K562 (cell line): Measurements from ENCODE around the gene CELF4. TPM values are rescaled to one million over a fixed set of nuclear protein-coding genes. Genes with fewer than 3 reads are reported as not detected.

Experiments
- ATAC-seq: fragments of 200-7000 bp; cut with Tn5 transposase; 3 replicates; pipeline ENCODE4 v1.9.1; 2020; ENCODE audit warnings: moderate library complexity
- BruUV-seq: library from RNA; stranded (reverse); fragments of 400-500 nt; replicated peaks from 2 replicates; lab custom pipeline; 2021; lab: Mats Ljungman, UMichigan
- CTCF ChIA-PET: fragments of 300-600 bp; formaldehyde crosslinking; extraction: SDS; loops from one replicate; lab custom pipeline; 2021; ENCODE audit warnings: low intra/inter-chr PET ratio; lab: Yijun Ruan, JAX
- POLR2A ChIA-PET: fragments of 300-600, 350-650 bp; sonication (Branson Sonifier 250); formaldehyde crosslinking; extraction: SDS; loops from one replicate; lab custom pipeline; 2021; ENCODE audit warnings: antibody characterized with exemption, inconsistent platforms; lab: Yijun Ruan, JAX
- DNase-seq, 4 experiments: peaks; one replicate each; pipeline versions ENCODE4 v3.0.0 to v3.0.0-alpha.2; 2011 to 2018; ENCODE audit warnings: low spot score in 3 of 4, mixed read lengths in 3 of 4; ENCODE audit errors: extremely low read depth in 1 of 4
- FAIRE-seq: peaks from 2 replicates; lab custom pipeline; 2011; peaks lifted over from hg19 to GRCh38; lab: Jason Lieb, UNC
- H2AFZ ChIP-seq: 2 replicates; pipeline ENCODE4 v1.6.0; 2011; ENCODE audit warnings: low read depth, low read length, control low read depth, inconsistent platforms
- H3K27ac ChIP-seq: fragments of 200-600 bp; 3 replicates; pipeline ENCODE4 v1.8.0; 2011; ENCODE audit warnings: low read depth, mild to moderate bottlenecking, control low read depth, inconsistent platforms, low read length, moderate library complexity, mixed read lengths; ENCODE audit errors: extremely low read depth
- H3K27me3 ChIP-seq, 2 experiments: fragments of 300-600 bp in 1 of 2; 2 replicates in 1 of 2; 3 replicates in 1 of 2; pipeline versions ENCODE4 v1.6.0 to v1.8.0; 2011; ENCODE audit warnings: inconsistent platforms in 2 of 2, low read length in 2 of 2, mild to moderate bottlenecking in 1 of 2, mixed read lengths in 1 of 2, moderate library complexity in 1 of 2; ENCODE audit not compliant: control insufficient read depth in 2 of 2, insufficient read depth in 2 of 2
- H3K36me3 ChIP-seq: fragments of 300-600 bp; 3 replicates; pipeline ENCODE4 v1.8.0; 2011; ENCODE audit warnings: mild to moderate bottlenecking, low read length, inconsistent platforms; ENCODE audit not compliant: control insufficient read depth, insufficient read depth
- H3K4me1 ChIP-seq, 2 experiments: fragments of 200-600 bp in 1 of 2; replicated peaks in 1 of 2; 2 replicates in 1 of 2; 3 replicates in 1 of 2; pipeline versions ENCODE4 v1.5.1 to v1.8.0; 2011; ENCODE audit warnings: inconsistent platforms in 2 of 2, low read length in 2 of 2, mild to moderate bottlenecking in 1 of 2, mixed read lengths in 1 of 2, moderate library complexity in 1 of 2; ENCODE audit not compliant: control insufficient read depth in 2 of 2, insufficient read depth in 2 of 2
- H3K4me2 ChIP-seq: 2 replicates; pipeline ENCODE4 v1.6.1; 2011; ENCODE audit warnings: low read length, control low read depth, inconsistent platforms, mixed read lengths; ENCODE audit not compliant: insufficient read depth
- H3K4me3 ChIP-seq: fragments of 200-600 bp; sonication (generic), shearing (Covaris generic); 2 replicates; pipeline ENCODE4 v1.5.1; 2016; ENCODE audit warnings: control low read depth, inconsistent platforms
- H3K79me2 ChIP-seq: fragments of 200-600 bp; 3 replicates; pipeline ENCODE4 v1.8.0; 2011; ENCODE audit warnings: low read length, inconsistent platforms; ENCODE audit not compliant: control insufficient read depth, insufficient read depth
- H3K9ac ChIP-seq, 2 experiments: 2 replicates each; pipeline versions ENCODE4 v1.6.0 to v1.6.1; 2011; ENCODE audit warnings: low read depth in 2 of 2, low read length in 2 of 2, control low read depth in 1 of 2, inconsistent platforms in 1 of 2, mild to moderate bottlenecking in 1 of 2, mixed read lengths in 1 of 2; ENCODE audit not compliant: insufficient read depth in 1 of 2
- H3K9me1 ChIP-seq: one replicate; pipeline ENCODE4 v1.6.0; 2011; ENCODE audit warnings: inconsistent platforms, mild to moderate bottlenecking, low read length, moderate library complexity; ENCODE audit not compliant: control insufficient read depth, insufficient read depth
- H3K9me3 ChIP-seq: replicated peaks from 2 replicates; pipeline ENCODE4 v1.5.1; 2011; ENCODE audit warnings: low read depth, low read length, inconsistent platforms; ENCODE audit not compliant: control insufficient read depth, insufficient read depth
- H4K20me1 ChIP-seq: replicated peaks from 2 replicates; pipeline ENCODE4 v1.6.1; 2011; ENCODE audit warnings: low read length, inconsistent platforms, mixed read lengths; ENCODE audit not compliant: control insufficient read depth, insufficient read depth
- CBX2 ChIP-seq: fragments of 200-600 bp; sonication (generic); IDR thresholded peaks from one replicate; pipeline ENCODE4 v1.6.1; 2012; ENCODE audit warnings: mild to moderate bottlenecking, low read length, inconsistent platforms; ENCODE audit not compliant: insufficient read depth, poor library complexity, severe bottlenecking
- DNMT1 ChIP-seq: fragments of 450-650 bp; IDR thresholded peaks from 2 replicates; pipeline ENCODE4 v1.6.1; 2016; ENCODE audit warnings: antibody characterized with exemption, mild to moderate bottlenecking
- HNRNPL ChIP-seq: fragments of 200-400 bp; formaldehyde crosslinking; IDR thresholded peaks from 2 replicates; pipeline ENCODE4 v1.6.1; 2017; ENCODE audit warnings: low read depth, mild to moderate bottlenecking, low read length
- HSF4 ChIP-seq: fragments of 250-450 bp; sonication (Bioruptor Pico); IDR thresholded peaks from 2 replicates; pipeline ENCODE4 v2.1.2; 2022; ENCODE audit warnings: mild to moderate bottlenecking, moderate library complexity, borderline replicate concordance
- MAX ChIP-seq: sonication (generic); formaldehyde crosslinking; IDR thresholded peaks from 2 replicates; pipeline ENCODE4 v1.9.0; 2022; ENCODE audit warnings: mild to moderate bottlenecking, missing genetic modification reagents
- NEUROD1 ChIP-seq: fragments of 150-350 bp; IDR thresholded peaks from 2 replicates; pipeline ENCODE4 v1.6.1; 2014; ENCODE audit warnings: borderline replicate concordance, low read length, low read depth; ENCODE audit not compliant: partially characterized antibody
- RNF2 ChIP-seq: sonication (generic); IDR thresholded peaks from 2 replicates; pipeline ENCODE4 v1.6.1; 2016
- TBL1XR1 ChIP-seq, 2 experiments: IDR thresholded peaks; 2 replicates each; pipeline ENCODE4 v1.6.1; 2012; ENCODE audit warnings: improper control_type of control experiment in 2 of 2, low read length in 2 of 2, mild to moderate bottlenecking in 1 of 2
- TCFL5 ChIP-seq: fragments of 250-450 bp; sonication (Bioruptor Pico); conservative IDR thresholded peaks from 2 replicates; pipeline ENCODE4 v1.6.1; 2021; ENCODE audit warnings: mild to moderate bottlenecking, moderate library complexity, matching md5 sums
- ZFPM2 ChIP-seq: fragments of 250-450 bp; sonication (Bioruptor Pico); IDR thresholded peaks from 2 replicates; pipeline ENCODE4 v1.5.1; 2022; ENCODE audit warnings: mild to moderate bottlenecking
- ZKSCAN8 ChIP-seq: fragments of 200-800 bp; sonication (Bioruptor generic); IDR thresholded peaks from 2 replicates; pipeline ENCODE4 v1.6.1; 2016; ENCODE audit warnings: missing genetic modification characterization, missing compliant biosample characterization
- ZMIZ1 ChIP-seq, 2 experiments: fragments of 150-350 bp in 1 of 2; IDR thresholded peaks; 2 replicates each; pipeline ENCODE4 v1.6.1; 2012 to 2016; ENCODE audit warnings: low read depth in 2 of 2, low read length in 2 of 2, mild to moderate bottlenecking in 1 of 2, moderate library complexity in 1 of 2
- ZNF121 ChIP-seq: sonication (generic); formaldehyde crosslinking; conservative IDR thresholded peaks from 2 replicates; pipeline ENCODE4 v1.8.0; 2022; ENCODE audit warnings: missing genetic modification reagents
- ZNF263 ChIP-seq: sonication (generic); formaldehyde crosslinking; IDR thresholded peaks from 2 replicates; pipeline ENCODE4 v1.8.0; 2022; ENCODE audit warnings: mild to moderate bottlenecking, missing genetic modification reagents, borderline replicate concordance
- WGBS: fragments of 100-300 bp; shearing (Covaris generic); methylation state at CpG from one replicate; pipeline ENCODE4 v1.1.6; 2016; ENCODE audit warnings: low coverage, mixed read lengths; ENCODE audit not compliant: insufficient coverage; ENCODE audit errors: missing lambda C conversion rate; 5-methylcytosine and 5-hydroxymethylcytosine counted together
- in situ Hi-C: fragments of 300-500 bp; cut with MboI; formaldehyde crosslinking; loops from 4 replicates; pipeline ENCODE4 v1.15.0; 2018; ENCODE audit warnings: inconsistent platforms, mixed read lengths
- intact Hi-C: fragments of 100-400 bp; cut with micrococcal nuclease; formaldehyde crosslinking; loops from 2 replicates; pipeline ENCODE4 v1.14.2; 2022
- polyA plus RNA-seq, 8 experiments: library from polyadenylated mRNA; depleted of rRNA in 4 of 8; stranded (reverse) in 5 of 8; unstranded in 3 of 8; fragments of >200 nt; fragmentation: Nextera tagmentation in 2 of 8; fragmentation: Illumina TruSeq in 1 of 8; extraction: Ambion mirVana in 2 of 8; extraction: Trizol in 1 of 8; gene quantifications; 2 replicates each; pipeline versions ENCODE4 v1.2.1 to v1.2.3, GENCODE V29; 2011 to 2014; ENCODE audit warnings: inconsistent platforms in 1 of 8, missing spikeins in 1 of 8
- total RNA-seq, 7 experiments: library from RNA; depleted of rRNA in 6 of 7; stranded (reverse); fragments of >200 nt in 6 of 7; fragmentation: Illumina TruSeq in 2 of 7; extraction: Trizol in 2 of 7; gene quantifications; 2 replicates each; pipeline versions ENCODE4 v1.2.1 to v1.2.3, GENCODE V29; 2011 to 2021; ENCODE audit warnings: low replicate concordance in 1 of 7

The CELF4 gene
- total and polyA plus RNA-seq, 9 of the 15 experiments (the other 6 are each of a cell fraction or from before 2014, with no cell fraction given) = 0.04 to 0.24 (median 0.07) TPM; not detected in 3

GRCh38 chr18:37443325-37444055 lies 122.1 kb downstream of the CELF4 start:
- BruUV-seq = no TSS peak
- ATAC-seq (no peak), DNase-seq (no peak), FAIRE-seq (no peak)
- ChIA-PET POLR2A (interaction anchor here (0.5 to 0.6 kb wide), 2 partner anchors 58 to 503 kb away, joined by 3 read pairs; no protein-coding TSS in a partner anchor), CTCF (no interaction called here)
- in situ Hi-C loops = no loop called here
- intact Hi-C loops = loop anchor here (1.0 kb wide), 1 partner anchor 95 kb away; no protein-coding TSS in a partner anchor
- no peak overlapping the region for H2AFZ ChIP-seq
- H3K79me2 ChIP-seq = no peaks in the 10 kb centered on the region
- no peak overlapping the region for H3K9ac ChIP-seq
- no peak overlapping the region for H3K27ac ChIP-seq
- H3K4me1 ChIP-seq = no peaks in the 10 kb centered on the region
- no peaks in the 10 kb centered on the region for H3K36me3 ChIP-seq
- peaks cover 6% of the 10 kb centered on the region; the same call in 1 of the 2 replicates for H4K20me1 ChIP-seq
- TF ChIP-seq ZKSCAN8 (CRISPR knock-in tag) = no peak
- no peak for TF ChIP-seq HNRNPL
- no peak for TF ChIP-seq HSF4 (CRISPR knock-in tag)
- no peak for TF ChIP-seq TCFL5 (CRISPR knock-in tag)
- TF ChIP-seq NEUROD1 = no peak
- TF ChIP-seq TBL1XR1 (IDR thresholded peaks at IDR 0.05; ENCODE audit: low read length in 2 of 2) = no peak
- TF ChIP-seq RNF2 = no peak
- no peak for TF ChIP-seq CBX2
- no peak for TF ChIP-seq DNMT1
- TF ChIP-seq ZFPM2 = no peak
- TF ChIP-seq ZNF121 = no peak
- no peak for TF ChIP-seq ZNF263 (CRISPR knock-in tag)
- TF ChIP-seq ZMIZ1 (IDR thresholded peaks at IDR 0.05; ENCODE audit: low read depth in 2 of 2, low read length in 2 of 2) = no peak
- no peak for TF ChIP-seq MAX (CRISPR knock-in tag)
- no peaks in the 10 kb centered on the region for H3K9me3 ChIP-seq
- no peak overlapping the region for H3K4me2 ChIP-seq
- H3K4me3 ChIP-seq = no peak overlapping the region
- no peaks in the 10 kb centered on the region for H3K9me1 ChIP-seq
- under 1% methylated on average over 12 of the region's 12 CpGs for WGBS
- no peaks in the 10 kb centered on the region; a peak in 1 of 5 replicates for H3K27me3 ChIP-seq
